B cell (primary cell): ENCODE measurements around the gene MYL11. TPM values are rescaled to one million over a fixed set of nuclear protein-coding genes. Genes with fewer than 3 reads are reported as not detected.

Source experiments
- ATAC-seq: fragments of 200-7000 bp; cut with Tn5 transposase; one replicate; pipeline ENCODE4 v1.10.0; 2021; ENCODE audit warnings: low read depth, mild to moderate bottlenecking, moderate number of reproducible peaks, moderate library complexity
- CTCF ChIA-PET: fragments of 350-600 bp; sonication (Branson Sonifier 250); formaldehyde crosslinking; loops from one replicate; lab custom pipeline; 2021; ENCODE audit warnings: antibody characterized with exemption, inconsistent platforms; lab: Charles Lee
- POLR2A ChIA-PET: fragments of 350-600 bp; sonication (Branson Sonifier 250); formaldehyde crosslinking; loops from one replicate; lab custom pipeline; 2021; ENCODE audit warnings: antibody characterized with exemption; lab: Charles Lee
- DNase-seq: peaks from one replicate; pipeline ENCODE4 v3.0.0; 2013
- H2AFZ ChIP-seq: 2 replicates; pipeline ENCODE4 v1.6.1; 2012; ENCODE audit warnings: mild to moderate bottlenecking, low read depth, low read length; ENCODE audit not compliant: insufficient read depth, poor library complexity, severe bottlenecking
- H3K27ac ChIP-seq, 2 donors: 1 replicate in 1 of 2; 2 replicates in 1 of 2; pipeline ENCODE4 v1.5.1; 2012 to 2013; ENCODE audit warnings: low read length in 2 of 2, mild to moderate bottlenecking in 2 of 2, moderate library complexity in 1 of 2
- H3K27me3 ChIP-seq, 4 experiments: fragments of 200-600 bp in 1 of 4; sonication (generic) in 1 of 4; replicated peaks in 1 of 4; 1 replicate in 2 of 4; 2 replicates in 2 of 4; pipeline versions ENCODE4 v1.6.1 to v1.7.0; 2013 to 2016; ENCODE audit warnings: low read length in 3 of 4, mild to moderate bottlenecking in 2 of 4, mixed read lengths in 1 of 4, moderate library complexity in 1 of 4; ENCODE audit not compliant: insufficient read depth in 4 of 4, control insufficient read depth in 3 of 4; ENCODE audit errors: control extremely low read depth in 1 of 4
- H3K36me3 ChIP-seq, 2 experiments: replicated peaks in 1 of 2; 1 replicate in 1 of 2; 2 replicates in 1 of 2; pipeline versions ENCODE4 v1.6.1 to v1.7.1; 2013; ENCODE audit warnings: low read length in 1 of 2; ENCODE audit not compliant: insufficient read depth in 2 of 2, control insufficient read depth in 1 of 2; ENCODE audit errors: control extremely low read depth in 1 of 2, extremely low read depth in 1 of 2
- H3K4me1 ChIP-seq, 2 donors: fragments of 200-600 bp in 1 of 2; sonication (generic) in 1 of 2; 1 replicate in 1 of 2; 2 replicates in 1 of 2; pipeline versions ENCODE4 v1.5.1 to v1.6.1; 2013 to 2017; ENCODE audit warnings: low read length in 2 of 2; ENCODE audit not compliant: control insufficient read depth in 2 of 2, insufficient read depth in 2 of 2
- H3K4me2 ChIP-seq: replicated peaks from 2 replicates; pipeline ENCODE3; 2012; ENCODE audit warnings: mild to moderate bottlenecking, low read depth, low read length; ENCODE audit not compliant: poor library complexity, severe bottlenecking
- H3K4me3 ChIP-seq, 5 experiments: fragments of 200-600 bp in 1 of 5; sonication (generic) in 1 of 5; 1 replicate in 3 of 5; 2 replicates in 2 of 5; pipeline versions ENCODE4 v1.5.1 to v1.7.0; 2011 to 2016; ENCODE audit warnings: low read length in 4 of 5, mild to moderate bottlenecking in 4 of 5, low read depth in 2 of 5, control low read depth in 1 of 5, moderate library complexity in 1 of 5; ENCODE audit not compliant: insufficient read depth in 1 of 5; ENCODE audit errors: control extremely low read depth in 1 of 5, extremely low read depth in 1 of 5
- H3K79me2 ChIP-seq: fragments of 200-600 bp; sonication (generic); one replicate; pipeline ENCODE4 v1.6.0; 2016; ENCODE audit warnings: low read length; ENCODE audit not compliant: control insufficient read depth, insufficient read depth
- H3K9ac ChIP-seq: fragments of 200-600 bp; sonication (generic); 2 replicates; pipeline ENCODE4 v1.6.1; 2017; ENCODE audit warnings: mild to moderate bottlenecking, low read length, moderate library complexity
- H3K9me3 ChIP-seq, 3 donors: one replicate each; pipeline versions ENCODE4 v1.6.1 to v1.7.1; 2013; ENCODE audit warnings: low read length in 2 of 3; ENCODE audit not compliant: control insufficient read depth in 2 of 3, insufficient read depth in 1 of 3; ENCODE audit errors: control extremely low read depth in 1 of 3
- H4K20me1 ChIP-seq: 2 replicates; pipeline ENCODE4 v1.6.0; 2012; ENCODE audit warnings: mild to moderate bottlenecking, low read length; ENCODE audit not compliant: insufficient read depth, control insufficient read depth, poor library complexity, severe bottlenecking
- H3K27ac Mint-ChIP-seq: one replicate; pipeline ENCODE4 v1.8.0; 2021; ENCODE audit warnings: mixed read lengths
- H3K27me3 Mint-ChIP-seq: one replicate; pipeline ENCODE4 v1.8.0; 2021; ENCODE audit warnings: mixed read lengths
- H3K4me1 Mint-ChIP-seq: one replicate; pipeline ENCODE4 v1.8.0; 2021; ENCODE audit warnings: mixed read lengths
- H3K4me3 Mint-ChIP-seq: one replicate; pipeline ENCODE4 v1.8.0; 2021; ENCODE audit warnings: mixed read lengths
- H3K9me3 Mint-ChIP-seq: one replicate; pipeline ENCODE4 v1.8.0; 2022; ENCODE audit warnings: mixed read lengths; ENCODE audit not compliant: insufficient read depth
- EZH2 ChIP-seq: IDR thresholded peaks from 2 replicates; pipeline ENCODE4 v1.6.1; 2012; ENCODE audit warnings: borderline replicate concordance, low read depth, mild to moderate bottlenecking, moderate library complexity, low read length; ENCODE audit not compliant: insufficient read depth, poor library complexity, severe bottlenecking
- WGBS: methylation state at CpG from one replicate; pipeline ENCODE4 v1.1.5; 2013; ENCODE audit warnings: missing lambda C conversion rate; ENCODE audit not compliant: insufficient coverage; 5-methylcytosine and 5-hydroxymethylcytosine counted together
- intact Hi-C: fragments of 100-400 bp; cut with micrococcal nuclease; formaldehyde crosslinking; loops from one replicate; pipeline ENCODE4 v1.10.0; 2022
- polyA plus RNA-seq: library from polyadenylated mRNA; depleted of rRNA; stranded (reverse); fragments of >200 nt; gene quantifications from 2 replicates; pipeline ENCODE4 v1.2.3, GENCODE V29; 2012
- total RNA-seq, 2 donors: library from RNA; stranded (reverse); fragments of 120-200 nt in 1 of 2; gene quantifications; 1 replicate in 1 of 2; 2 replicates in 1 of 2; pipeline versions ENCODE4 v1.2.3 to v1.2.4, GENCODE V29; 2013 to 2022
- TF ChIP-seq, protein P1 (sequence below): fragments of 200-600 bp; IDR thresholded peaks from one replicate; pipeline ENCODE4 v1.8.0; 2022; ENCODE audit warnings: antibody characterized with exemption, mild to moderate bottlenecking

MYL11 gene
- total and polyA plus RNA-seq, 2 donors (not counting 1 experiment from before 2014, with no cell fraction given), result 3.6 TPM; not detected in 1

DNA sequence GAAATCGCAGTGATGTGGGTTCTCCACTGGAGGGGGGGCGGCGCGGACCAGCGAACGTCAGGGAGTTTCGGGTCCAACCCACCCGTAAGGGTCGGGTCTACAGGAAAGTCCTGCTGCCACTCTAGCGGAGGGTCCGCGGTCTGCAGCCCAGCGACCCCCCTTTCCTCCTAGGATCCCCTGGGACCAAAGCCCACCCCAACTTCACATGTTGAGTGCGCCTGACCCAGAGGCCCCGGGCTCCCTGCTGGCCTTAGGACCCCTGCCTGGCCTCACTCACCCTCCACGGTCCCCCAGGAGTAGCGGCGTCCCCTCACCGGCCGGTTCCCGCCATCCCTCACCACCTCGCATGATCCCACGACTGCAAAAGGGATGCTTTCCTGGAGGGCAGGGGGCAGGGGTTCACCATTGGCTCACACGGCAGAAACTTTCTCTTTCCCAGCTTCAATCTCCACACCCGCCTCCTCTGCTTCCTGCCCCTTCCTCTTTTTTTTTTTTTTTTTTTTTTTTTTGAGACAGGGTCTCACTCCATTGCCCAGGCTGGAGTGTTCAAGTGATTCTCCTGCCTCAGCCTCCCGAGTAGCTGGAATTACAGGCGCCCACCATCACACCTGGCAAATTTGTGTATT lies 4.7 kb downstream of the MYL11 start:
- Histone ChIP-seq H3K9me3 (peaks cover 0 to 2% (median 0%) of the 10 kb centered on the region in 3 donors), H3K36me3 (peaks cover 0 to 2% of the 10 kb centered on the region in 2 experiments), H3K4me1 (peaks cover 34 to 68% of the 10 kb centered on the region in 2 donors), H3K9ac (peak overlapping the region; percentile 99), H4K20me1 (no peaks in the 10 kb centered on the region), H2AFZ (peak overlapping the region; percentile 77), H3K27me3 (no peaks in the 10 kb centered on the region), H3K27ac (peak overlapping the region; percentile 90 to 100), H3K4me3 (peak overlapping the region in 4 of 5 experiments; percentile 56 to 87 (median 66)), H3K4me2 (peak overlapping the region; percentile 100), H3K79me2 (peaks cover 53% of the 10 kb centered on the region)
- DNase-seq, result no peak
- ATAC-seq, result no peak
- TF ChIP-seq EZH2, result no peak
- TF ChIP-seq, protein P1, sequence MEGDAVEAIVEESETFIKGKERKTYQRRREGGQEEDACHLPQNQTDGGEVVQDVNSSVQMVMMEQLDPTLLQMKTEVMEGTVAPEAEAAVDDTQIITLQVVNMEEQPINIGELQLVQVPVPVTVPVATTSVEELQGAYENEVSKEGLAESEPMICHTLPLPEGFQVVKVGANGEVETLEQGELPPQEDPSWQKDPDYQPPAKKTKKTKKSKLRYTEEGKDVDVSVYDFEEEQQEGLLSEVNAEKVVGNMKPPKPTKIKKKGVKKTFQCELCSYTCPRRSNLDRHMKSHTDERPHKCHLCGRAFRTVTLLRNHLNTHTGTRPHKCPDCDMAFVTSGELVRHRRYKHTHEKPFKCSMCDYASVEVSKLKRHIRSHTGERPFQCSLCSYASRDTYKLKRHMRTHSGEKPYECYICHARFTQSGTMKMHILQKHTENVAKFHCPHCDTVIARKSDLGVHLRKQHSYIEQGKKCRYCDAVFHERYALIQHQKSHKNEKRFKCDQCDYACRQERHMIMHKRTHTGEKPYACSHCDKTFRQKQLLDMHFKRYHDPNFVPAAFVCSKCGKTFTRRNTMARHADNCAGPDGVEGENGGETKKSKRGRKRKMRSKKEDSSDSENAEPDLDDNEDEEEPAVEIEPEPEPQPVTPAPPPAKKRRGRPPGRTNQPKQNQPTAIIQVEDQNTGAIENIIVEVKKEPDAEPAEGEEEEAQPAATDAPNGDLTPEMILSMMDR, result peak; percentile 21
- CTCF ChIA-PET, result interaction anchor here (0.9 to 2.0 kb wide), 4 partner anchors 17 to 30 kb away, joined by 3 to 9 read pairs (median 4); no protein-coding TSS in a partner anchor
- Mint-ChIP-seq H3K27ac (peak overlapping the region; percentile 100), H3K4me3 (peak overlapping the region; percentile 94), H3K4me1 (peaks cover 53% of the 10 kb centered on the region), H3K9me3 (no peaks in the 10 kb centered on the region), H3K27me3 (no peaks in the 10 kb centered on the region)
- WGBS, result 21% methylated on average over 20 of the region's 27 CpGs
- intact Hi-C loops, result loop anchor here (2.0 to 10.0 kb wide), 5 partner anchors 93 to 1454 kb away; partner anchors contain the start of genes ALDOA, ITGAL, RABEP2 and TBX6
- POLR2A ChIA-PET, result interaction anchor here (0.7 to 1.5 kb wide), 4 partner anchors 13 to 193 kb away, joined by 5 to 9 read pairs (median 6); partner anchors contain the start of gene ZNF771
